ENCODE results near the gene CD19. TPM values are rescaled to one million over a fixed set of nuclear protein-coding genes. Genes with fewer than 3 reads are reported as not detected.

CD19 gene
- total and polyA plus RNA-seq, 2 of the 8 experiments (the other 6 are each of a cell fraction or from before 2014, with no cell fraction given) = 0.57 to 0.65 TPM

DNA sequence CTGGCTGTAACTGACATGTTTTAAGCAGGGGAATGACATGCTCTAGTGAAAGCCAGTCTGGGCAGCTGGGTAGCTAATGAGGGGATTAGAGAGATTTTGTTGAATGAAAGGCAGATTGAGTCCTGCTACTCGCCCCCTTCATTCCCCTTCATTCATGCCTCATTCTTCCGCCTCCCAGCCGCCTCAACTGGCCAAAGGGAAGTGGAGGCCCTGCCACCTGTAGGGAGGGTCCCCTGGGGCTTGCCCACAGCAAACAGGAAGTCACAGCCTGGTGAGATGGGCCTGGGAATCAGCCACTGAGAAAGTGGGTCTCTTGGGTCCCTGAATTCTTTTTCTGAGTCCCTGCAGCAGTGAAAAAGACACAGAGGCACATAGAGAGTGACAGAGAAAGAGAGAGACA lies 1.1 kb upstream of the CD19 start:
- Histone ChIP-seq H3K27ac (ENCODE audit: low read depth, low read length) (no peak overlapping the region), H2AFZ (ENCODE audit: low read length) (no peak overlapping the region), H4K20me1 (replicated peaks in 1 of 2; ENCODE audit: control insufficient read depth in 1 of 2, insufficient read depth in 2 of 2, low read length in 2 of 2) (no peaks in the 10 kb centered on the region), H3K4ac (replicated peaks; ENCODE audit: insufficient read length, low read depth, low read length) (no peak overlapping the region), H3K4me1 (replicated peaks in 1 of 4; ENCODE audit: control insufficient read depth in 3 of 4, insufficient read depth in 4 of 4, low read length in 3 of 4) (no peaks in the 10 kb centered on the region), H3K4me3 (ENCODE audit: extremely low read depth in 1 of 4, insufficient read depth in 2 of 4, low read depth in 3 of 4, low read length in 4 of 4) (no peak overlapping the region), H3K9ac (replicated peaks in 1 of 4; ENCODE audit: extremely low read depth in 1 of 4, low read depth in 3 of 4, low read length in 3 of 4) (no peak overlapping the region), H2BK20ac (ENCODE audit: low read length) (no peak overlapping the region), H2AK5ac (ENCODE audit: low read depth, low read length) (no peak overlapping the region), H3K56ac (replicated peaks; ENCODE audit: insufficient read length, low read depth, low read length) (no peak overlapping the region), H3K4me2 (ENCODE audit: insufficient read depth in 1 of 2, low read depth in 2 of 2, low read length in 2 of 2) (no peak overlapping the region), H4K8ac (ENCODE audit: extremely low read depth, insufficient read depth, low read length) (no peak overlapping the region), H3K27me3 (replicated peaks in 1 of 4; ENCODE audit: control insufficient read depth in 3 of 4, extremely low read depth in 1 of 4, insufficient read depth in 3 of 4, low read length in 3 of 4) (no peaks in the 10 kb centered on the region), H3K36me3 (ENCODE audit: control insufficient read depth in 2 of 4, insufficient read depth in 4 of 4, low read length in 3 of 4) (no peaks in the 10 kb centered on the region), H3K14ac (ENCODE audit: insufficient read length) (no peak overlapping the region), H3K18ac (ENCODE audit: extremely low read depth, low read length) (no peak overlapping the region), H4K5ac (ENCODE audit: insufficient read length, low read depth, low read length) (no peak overlapping the region), H2BK5ac (ENCODE audit: low read depth, low read length) (no peak overlapping the region), H3K79me1 (ENCODE audit: low read depth, low read length) (no peaks in the 10 kb centered on the region), H3K9me3 (ENCODE audit: insufficient read depth in 2 of 2, low read depth in 1 of 2, low read length in 1 of 2) (no peaks in the 10 kb centered on the region), H2BK12ac (ENCODE audit: low read depth, low read length) (no peak overlapping the region), H4K91ac (replicated peaks; ENCODE audit: insufficient read length, low read length) (no peak overlapping the region), H3K23me2 (ENCODE audit: low read depth, low read length) (peaks cover 2% of the 10 kb centered on the region), H2BK15ac (ENCODE audit: low read length) (no peak overlapping the region), H3K79me2 (ENCODE audit: control insufficient read depth in 1 of 2, insufficient read depth in 2 of 2, low read length in 2 of 2) (no peaks in the 10 kb centered on the region), H2BK120ac (replicated peaks; ENCODE audit: low read depth, low read length) (no peak overlapping the region), H3K23ac (ENCODE audit: insufficient read length) (no peak overlapping the region)
- no peak for DNase-seq (ENCODE audit: low read depth in 1 of 2, low spot score in 2 of 2)
- 70% methylated on average over 3 of the region's 3 CpGs; no CpG with 5 or more reads in 1 of the 2 experiments for WGBS, 2 experiments (ENCODE audit: extremely low coverage in 1 of 2, insufficient coverage in 1 of 2, insufficient read length in 1 of 2, insufficient replicate concordance in 2 of 2, low coverage in 1 of 2, low lambda C conversion rate in 2 of 2, missing lambda C conversion rate in 1 of 2)
- TF ChIP-seq RXRA (IDR thresholded peaks at IDR 0.05; ENCODE audit: insufficient read depth, low read depth, low read length) = no peak
- no peak for TF ChIP-seq CHD1 (IDR thresholded peaks at IDR 0.05; ENCODE audit: low read depth, low read length)
- no peak for TF ChIP-seq POLR2AphosphoS5 (IDR thresholded peaks at IDR 0.05; ENCODE audit: low read depth, low read length)
- TF ChIP-seq BRCA1 (IDR thresholded peaks at IDR 0.05; ENCODE audit: low read depth, low read length) = no peak
- TF ChIP-seq MAFK (IDR thresholded peaks at IDR 0.05; ENCODE audit: low read depth, low read length) = no peak
- TF ChIP-seq, protein P1, sequence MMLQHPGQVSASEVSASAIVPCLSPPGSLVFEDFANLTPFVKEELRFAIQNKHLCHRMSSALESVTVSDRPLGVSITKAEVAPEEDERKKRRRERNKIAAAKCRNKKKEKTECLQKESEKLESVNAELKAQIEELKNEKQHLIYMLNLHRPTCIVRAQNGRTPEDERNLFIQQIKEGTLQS (IDR thresholded peaks at IDR 0.05; ENCODE audit: insufficient read depth, low read depth, low read length) = no peak
- no peak for TF ChIP-seq TAF7 (optimal IDR thresholded peaks at IDR 0.05; ENCODE audit: borderline replicate concordance, low read depth, low read length)
- no peak for TF ChIP-seq SRF (IDR thresholded peaks at IDR 0.05; ENCODE audit: low read depth, low read length)
- ChIA-PET CTCF (ENCODE audit: partially characterized antibody) (interaction anchor here (3.6 kb wide), 1 partner anchor 13 kb away, joined by 32 read pairs; no protein-coding TSS in a partner anchor), POLR2A (ENCODE audit: partially characterized antibody) (interaction anchor here (1.4 to 1.7 kb wide), 2 partner anchors 13 to 108 kb away, joined by 3 to 4 read pairs; partner anchors contain the start of gene ATXN2L)
- no peak for FAIRE-seq

Measured in H1 (cell line).